Endothelial cell of hepatic sinusoid (primary cell): Measurements from ENCODE around the gene MTFR1L.

Experiments used
- in situ Hi-C: cut with HindIII; loops from 2 replicates; pipeline ENCODE4 v1.10.0; 2017; ENCODE audit warnings: low sequenced_read_pairs

The MTFR1L gene

GRCh38 chr1:25787760-25788166 is 32.0 kb upstream of the MTFR1L start:
- in situ Hi-C loops = loop anchor here (5.0 to 10.0 kb wide), 2 partner anchors 35 to 193 kb away; no protein-coding TSS in a partner anchor

- in situ Hi-C loops = no loop called here
These were observed 29.3 kb upstream of the MTFR1L start for GRCh38 chr1:25790472-25790871.

- in situ Hi-C loops = no loop called here
These were observed 27.6 kb upstream of the MTFR1L start for GRCh38 chr1:25792115-25792514.

GRCh38 chr1:25793585-25794170 is 26.1 kb upstream of the MTFR1L start:
- in situ Hi-C loops = no loop called here

- in situ Hi-C loops = no loop called here
These were observed 25.4 kb upstream of the MTFR1L start for GRCh38 chr1:25794325-25794724.

- in situ Hi-C loops = no loop called here
These were observed 24.5 kb upstream of the MTFR1L start for GRCh38 chr1:25795211-25795610.

GRCh38 chr1:25795946-25796810 is 23.6 kb upstream of the MTFR1L start:
- in situ Hi-C loops = no loop called here

- in situ Hi-C loops = no loop called here
These were observed 22.8 kb upstream of the MTFR1L start for GRCh38 chr1:25796811-25797458.

GRCh38 chr1:25797939-25798338 is 21.8 kb upstream of the MTFR1L start:
- in situ Hi-C loops = no loop called here

GRCh38 chr1:25798666-25799351 is 20.9 kb upstream of the MTFR1L start:
- in situ Hi-C loops = no loop called here

GRCh38 chr1:25799352-25799934 is 20.3 kb upstream of the MTFR1L start:
- in situ Hi-C loops = no loop called here

- in situ Hi-C loops = no loop called here
These were observed 19.6 kb upstream of the MTFR1L start, which contains the start of gene SELENON for GRCh38 chr1:25799935-25800702. TSS of gene SELENON (plus strand) at chr1:25800193. CDS start at chr1:25800231, 38 bp downstream.

GRCh38 chr1:25800703-25801377 is 18.9 kb upstream of the MTFR1L start:
- in situ Hi-C loops = no loop called here

- in situ Hi-C loops = no loop called here
These were observed 16.8 kb upstream of the MTFR1L start for GRCh38 chr1:25802915-25803314.

- in situ Hi-C loops = no loop called here
These were observed 16.4 kb upstream of the MTFR1L start for GRCh38 chr1:25803368-25803767.

- in situ Hi-C loops = no loop called here
These were observed 15.3 kb upstream of the MTFR1L start for GRCh38 chr1:25804244-25804963.

- in situ Hi-C loops = no loop called here
These were observed 14.5 kb upstream of the MTFR1L start for GRCh38 chr1:25804964-25805862.

- in situ Hi-C loops = no loop called here
These were observed 13.9 kb upstream of the MTFR1L start for GRCh38 chr1:25805863-25806225.
